GM21526 (cell line): ENCODE results near the gene MOB1B.
A peak's percentile ranks its signal among the peaks of the same experiment; 100 is the strongest.
"Not testable (repeated sequence)": the region's sequence is repeated elsewhere in the genome, so short reads cannot be mapped to it uniquely, and the experiment has no call there.

Experiments
- ATAC-seq: cut with Tn5 transposase; IDR thresholded peaks from one replicate; pipeline ENCODE4 v1.9.1; 2021; ENCODE audit warnings: moderate library complexity; ENCODE audit not compliant: unreplicated experiment, low FRiP score

The MOB1B gene

GRCh38 chr4:71004281-71004851 is 102.2 kb downstream of the MOB1B start:
- peak; percentile 36 for ATAC-seq

DNA sequence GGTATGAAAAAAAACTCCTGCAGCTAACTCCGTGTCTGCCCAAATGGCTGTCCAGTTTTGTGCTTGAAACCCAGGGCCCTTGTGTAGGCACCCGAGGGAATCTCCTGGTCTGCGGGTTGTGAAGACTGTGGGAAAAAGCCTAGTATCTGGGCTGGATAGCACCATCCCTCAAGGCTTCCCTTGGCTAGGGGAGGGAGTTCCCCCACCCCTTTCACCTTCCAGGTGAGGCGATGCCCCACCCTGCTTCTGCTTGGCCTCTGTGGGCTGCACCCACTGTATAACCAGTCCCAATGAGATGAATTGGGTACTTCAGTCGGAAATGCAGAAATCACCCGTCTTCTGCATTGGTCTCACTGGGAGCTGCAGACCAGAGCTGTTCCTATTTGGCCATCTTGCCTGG is 102.9 kb downstream of the MOB1B start:
- ATAC-seq = not testable (repeated sequence)

DNA sequence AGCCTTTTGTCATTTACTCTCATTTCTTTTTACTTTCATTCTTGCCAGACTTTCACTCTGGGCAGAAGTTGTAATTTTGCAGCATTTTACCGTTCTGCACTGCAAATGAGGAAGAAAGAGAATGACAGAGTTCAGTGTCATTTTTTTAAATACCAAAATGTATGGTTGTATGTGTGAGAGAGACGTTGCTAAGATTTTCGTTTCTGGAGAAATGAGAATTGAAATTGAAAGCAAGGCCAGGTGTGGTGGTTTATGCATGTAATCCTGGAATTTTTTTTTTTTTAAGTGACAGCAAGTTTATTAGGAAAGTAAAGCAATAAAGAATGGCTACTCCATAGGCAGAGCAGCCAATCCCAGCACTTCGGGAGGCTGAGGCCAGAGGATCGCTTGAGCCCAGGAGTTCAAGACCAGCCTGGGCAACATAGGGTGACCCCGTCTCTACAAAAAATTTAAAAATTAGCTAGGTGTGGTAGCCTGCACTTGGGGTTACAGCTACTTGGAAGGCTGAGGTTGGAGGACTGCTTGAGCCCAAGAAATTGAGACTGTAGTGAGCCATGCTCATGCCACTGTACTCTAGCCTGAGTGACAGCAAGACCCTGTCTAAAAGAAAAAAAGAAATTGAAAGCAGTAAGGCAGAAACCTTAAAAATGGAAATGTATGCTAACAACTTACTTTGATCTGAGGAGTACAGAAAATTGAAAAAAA is 104.2 kb downstream of the MOB1B start:
- ATAC-seq = peak; percentile 86

DNA sequence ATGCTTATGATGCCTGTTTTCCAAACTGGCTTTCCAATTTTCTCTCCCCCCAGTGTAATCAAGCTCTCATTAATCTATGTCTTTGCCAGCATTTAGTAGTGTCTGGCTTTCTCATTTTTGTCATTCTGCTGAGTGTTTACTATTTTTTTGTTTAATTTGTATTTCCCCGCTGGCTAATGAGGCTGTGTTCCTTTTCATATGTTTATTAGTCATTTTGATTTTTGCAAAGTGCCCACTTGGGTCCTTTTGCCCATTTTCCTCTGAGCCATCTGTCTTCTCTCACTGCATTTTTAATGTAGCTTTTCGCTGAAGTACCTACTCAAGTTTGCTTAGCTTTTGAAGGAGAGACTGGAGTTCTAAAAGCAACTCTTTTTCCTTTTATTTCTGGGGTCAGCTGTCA is 106.0 kb downstream of the MOB1B start:
- no peak for ATAC-seq

DNA sequence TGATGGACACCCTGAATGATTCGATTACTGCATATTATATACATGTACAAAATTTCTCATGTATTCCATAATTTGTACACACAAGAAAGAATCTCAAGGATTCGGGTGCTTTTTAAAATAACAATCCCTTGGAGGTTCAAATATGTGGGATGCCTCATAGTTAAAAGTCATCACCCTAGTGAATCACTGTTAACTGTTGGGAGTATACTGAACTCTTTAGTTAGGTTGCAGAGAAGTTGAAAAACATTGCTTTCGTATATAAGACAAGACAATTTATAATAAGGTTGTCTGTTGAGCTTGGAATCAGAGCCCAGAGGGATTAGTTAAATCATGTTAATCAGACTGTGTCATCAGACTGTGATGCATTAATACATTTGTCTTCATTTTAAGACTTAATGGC is 106.9 kb downstream of the MOB1B start:
- ATAC-seq = no peak

DNA sequence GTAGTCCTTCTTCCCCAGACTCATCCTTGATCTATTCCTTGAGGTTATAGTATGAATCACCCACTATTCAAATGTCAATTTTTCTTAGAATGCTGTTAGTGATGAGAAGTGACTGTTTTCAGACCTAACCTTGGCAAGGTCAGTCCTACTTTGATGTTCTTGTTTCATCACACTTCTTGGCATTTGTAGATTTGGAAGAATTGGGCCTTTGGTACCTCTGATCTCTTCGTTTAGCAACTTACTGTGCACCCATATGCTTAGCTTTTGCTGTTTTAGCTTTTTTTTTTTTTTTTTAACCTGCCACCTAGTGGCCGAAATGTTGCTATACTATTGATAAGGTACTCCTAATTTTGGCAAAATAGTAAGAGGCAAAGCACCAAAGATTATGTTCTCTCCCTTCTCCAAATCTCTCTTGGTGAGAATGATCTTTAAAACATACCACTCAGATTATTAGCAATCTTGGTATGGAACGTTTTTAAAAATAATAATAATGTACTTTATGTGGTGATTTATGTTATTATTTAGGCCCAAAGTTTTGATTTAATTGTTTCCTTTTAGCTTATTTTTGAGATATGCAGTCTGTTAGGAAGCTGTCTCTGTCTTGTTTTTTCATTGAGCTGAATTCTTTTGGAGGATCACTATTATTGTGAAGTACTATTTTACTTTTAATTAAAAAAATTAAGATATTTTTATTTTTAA is 107.9 kb downstream of the MOB1B start:
- peak; percentile 52 for ATAC-seq

- ATAC-seq = no peak
Measured at GRCh38 chr4:71011451-71011850, 109.3 kb downstream of the MOB1B start.

GRCh38 chr4:71017391-71017790 is 115.2 kb downstream of the MOB1B start:
- not testable (repeated sequence) for ATAC-seq

GRCh38 chr4:71020611-71021010 is 118.4 kb downstream of the MOB1B start:
- no peak for ATAC-seq

GRCh38 chr4:71025654-71026053 is 123.5 kb downstream of the MOB1B start:
- ATAC-seq = no peak

- ATAC-seq = no peak
Measured at GRCh38 chr4:71026086-71026485, 123.9 kb downstream of the MOB1B start.

DNA sequence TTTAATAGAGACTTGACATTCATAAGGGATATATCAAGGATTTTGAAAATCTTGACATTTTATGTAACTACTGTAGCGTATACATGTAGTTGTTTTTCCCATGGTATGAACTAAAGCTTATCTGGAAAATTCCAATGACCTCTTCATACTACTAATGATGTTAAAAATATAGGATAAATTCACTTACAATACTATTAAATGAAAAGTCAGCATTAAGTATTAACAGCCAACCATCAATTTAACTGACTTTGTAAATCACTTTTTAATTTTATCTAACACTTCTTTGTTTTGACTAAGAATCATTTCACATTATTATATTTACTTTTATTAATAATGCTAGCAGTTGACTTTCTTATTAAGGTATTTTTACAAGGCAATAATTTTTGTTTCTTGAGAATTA is 125.4 kb downstream of the MOB1B start:
- no peak for ATAC-seq

DNA sequence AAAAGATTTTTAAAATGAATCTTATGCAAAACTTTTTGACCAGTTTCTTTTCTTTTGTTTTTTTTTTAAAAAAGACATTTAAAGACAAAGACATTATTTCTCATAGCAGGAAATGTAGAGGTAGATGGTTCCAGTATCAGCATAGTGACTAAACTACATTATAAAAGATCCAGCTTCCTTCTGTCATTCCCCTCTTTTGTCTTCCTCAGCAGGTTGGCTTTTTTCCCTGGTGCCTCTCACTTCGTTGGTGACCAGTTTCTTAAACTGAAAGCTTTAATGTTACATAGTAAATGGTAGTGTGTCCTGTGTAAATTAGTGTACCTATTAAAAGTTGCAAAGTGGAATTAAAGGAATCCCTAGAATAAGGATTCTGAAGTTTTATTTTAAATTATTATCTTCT is 127.3 kb downstream of the MOB1B start:
- ATAC-seq = no peak

GRCh38 chr4:71032106-71032505 is 129.9 kb downstream of the MOB1B start:
- not testable (repeated sequence) for ATAC-seq
